Fibroblast of the aortic adventitia (primary cell): ENCODE measurements around the gene TEKT3. TPM values are rescaled to one million over a fixed set of nuclear protein-coding genes. Genes with fewer than 3 reads are reported as not detected.

ENCODE experiments used
- DNase-seq: peaks from one replicate; pipeline ENCODE4 v3.0.0-alpha.2; 2010; ENCODE audit warnings: low read depth
- H3K4me3 ChIP-seq: 2 replicates; pipeline ENCODE4 v1.5.1; 2011; ENCODE audit warnings: low read depth, mild to moderate bottlenecking, control low read depth, low read length, moderate library complexity
- CTCF ChIP-seq: IDR thresholded peaks from 2 replicates; pipeline ENCODE4 v1.5.1; 2011; ENCODE audit warnings: mild to moderate bottlenecking, low read length, control low read depth, inconsistent platforms; ENCODE audit not compliant: insufficient read depth
- total RNA-seq: library from RNA; depleted of rRNA; stranded (reverse); fragments of >200 nt; gene quantifications from 2 replicates; pipeline ENCODE4 v1.2.3, GENCODE V29; 2012; ENCODE audit warnings: low replicate concordance

The TEKT3 gene
- total RNA-seq, 1 donor = 0.63 TPM

GRCh38 chr17:15342460-15342859 is 1.1 kb upstream of the TEKT3 start:
- TF ChIP-seq CTCF = no peak
- no peak overlapping the region for H3K4me3 ChIP-seq
- DNase-seq = peak; percentile 12

- DNase-seq = no peak
- TF ChIP-seq CTCF = no peak
- peak overlapping the region; percentile 32 for H3K4me3 ChIP-seq
Measured at GRCh38 chr17:15341966-15342365, 569 bp upstream of the TEKT3 start.

- no peak for TF ChIP-seq CTCF
- peak overlapping the region; percentile 57 for H3K4me3 ChIP-seq
- DNase-seq = no peak
Measured at GRCh38 chr17:15340966-15341365, 431 bp downstream of the TEKT3 start.

GRCh38 chr17:15335446-15335845 is 6.0 kb downstream of the TEKT3 start:
- DNase-seq = no peak
- TF ChIP-seq CTCF = no peak

GRCh38 chr17:15334266-15334665 is 7.1 kb downstream of the TEKT3 start:
- H3K4me3 ChIP-seq = no peak overlapping the region
- no peak for DNase-seq
- no peak for TF ChIP-seq CTCF

More at GRCh38 chr17:15335446-15335845, 6.0 kb downstream of the TEKT3 start:
- no peak overlapping the region for H3K4me3 ChIP-seq

- no peak for DNase-seq
- TF ChIP-seq CTCF = no peak
Measured at GRCh38 chr17:15332338-15332737, 9.1 kb downstream of the TEKT3 start.

GRCh38 chr17:15323131-15323530 is 18.3 kb downstream of the TEKT3 start:
- H3K4me3 ChIP-seq = no peak overlapping the region
- DNase-seq = peak; percentile 16
- no peak for TF ChIP-seq CTCF

More at GRCh38 chr17:15332338-15332737, 9.1 kb downstream of the TEKT3 start:
- H3K4me3 ChIP-seq = no peak overlapping the region
